Endothelial cell of umbilical vein (primary cell): ENCODE data around the gene SLC22A23. TPM values are rescaled to one million over a fixed set of nuclear protein-coding genes. Genes with fewer than 3 reads are reported as not detected.

Source experiments
- BruUV-seq: library from RNA; stranded (reverse); fragments of 400-500 nt; replicated peaks from 2 replicates; lab custom pipeline; 2021; lab: Mats Ljungman, UMichigan
- CTCF ChIA-PET: fragments of 300-600, 350-600 bp; sonication (Branson Sonifier 250); formaldehyde crosslinking; loops from one replicate; lab custom pipeline; 2021; ENCODE audit warnings: antibody characterized with exemption, inconsistent platforms; lab: Charles Lee
- POLR2A ChIA-PET: fragments of 300-600, 350-600 bp; sonication (Branson Sonifier 250); formaldehyde crosslinking; loops from one replicate; lab custom pipeline; 2021; ENCODE audit warnings: antibody characterized with exemption, inconsistent platforms; lab: Charles Lee
- DNase-seq: peaks from one replicate; pipeline ENCODE4 v3.0.0-alpha.2; 2011; ENCODE audit warnings: low read depth, low spot score
- FAIRE-seq: peaks from 2 replicates; lab custom pipeline; 2011; peaks lifted over from hg19 to GRCh38; lab: Jason Lieb, UNC
- H2AFZ ChIP-seq: 2 replicates; pipeline ENCODE4 v1.6.0; 2012; ENCODE audit warnings: low read depth, low read length, control low read depth, inconsistent platforms
- H3K27ac ChIP-seq: 2 replicates; pipeline ENCODE4 v1.5.1; 2011; ENCODE audit warnings: low read depth, mild to moderate bottlenecking, control low read depth, low read length, moderate library complexity; ENCODE audit not compliant: insufficient read depth
- H3K27me3 ChIP-seq, 2 experiments: 2 replicates each; pipeline versions ENCODE4 v1.6.0 to v1.6.1; 2011; ENCODE audit warnings: low read length in 2 of 2, mixed read lengths in 1 of 2; ENCODE audit not compliant: control insufficient read depth in 2 of 2, insufficient read depth in 2 of 2
- H3K36me3 ChIP-seq, 2 experiments: 2 replicates in 1 of 2; 3 replicates in 1 of 2; pipeline ENCODE4 v1.5.1; 2011; ENCODE audit warnings: low read length in 2 of 2, mild to moderate bottlenecking in 1 of 2, moderate library complexity in 1 of 2; ENCODE audit not compliant: control insufficient read depth in 2 of 2, insufficient read depth in 2 of 2; ENCODE audit errors: extremely low read depth in 1 of 2
- H3K4me1 ChIP-seq: 3 replicates; pipeline ENCODE4 v1.5.1; 2011; ENCODE audit warnings: mild to moderate bottlenecking, low read length; ENCODE audit not compliant: control insufficient read depth, insufficient read depth; ENCODE audit errors: extremely low read depth
- H3K4me2 ChIP-seq: 2 replicates; pipeline ENCODE4 v1.6.1; 2011; ENCODE audit warnings: low read length, control low read depth, mixed read lengths; ENCODE audit not compliant: insufficient read depth
- H3K4me3 ChIP-seq, 3 experiments: fragments of 200-600 bp in 1 of 3; sonication (generic), shearing (Covaris generic) in 1 of 3; replicated peaks in 1 of 3; 2 replicates each; pipeline ENCODE4 v1.5.1; 2011 to 2016; ENCODE audit warnings: control low read depth in 3 of 3, low read length in 3 of 3, mild to moderate bottlenecking in 2 of 3, inconsistent platforms in 1 of 3, low read depth in 1 of 3, moderate library complexity in 1 of 3; ENCODE audit not compliant: insufficient read depth in 1 of 3
- H3K79me2 ChIP-seq: 2 replicates; pipeline ENCODE4 v1.6.0; 2012; ENCODE audit warnings: low read length, inconsistent platforms; ENCODE audit not compliant: control insufficient read depth, insufficient read depth
- H3K9ac ChIP-seq: replicated peaks from 2 replicates; pipeline ENCODE3; 2011; ENCODE audit warnings: low read length, control low read depth; ENCODE audit not compliant: insufficient read depth; ENCODE audit errors: extremely low read depth
- H3K9me1 ChIP-seq: replicated peaks from 3 replicates; pipeline ENCODE4 v1.6.0; 2011; ENCODE audit warnings: mild to moderate bottlenecking, low read length; ENCODE audit not compliant: control insufficient read depth, insufficient read depth; ENCODE audit errors: extremely low read depth
- H3K9me3 ChIP-seq: replicated peaks from 2 replicates; pipeline ENCODE4 v1.5.1; 2012; ENCODE audit warnings: low read length, inconsistent platforms; ENCODE audit not compliant: control insufficient read depth, insufficient read depth
- H4K20me1 ChIP-seq: replicated peaks from 2 replicates; pipeline ENCODE3; 2011; ENCODE audit warnings: mild to moderate bottlenecking, low read length; ENCODE audit not compliant: control insufficient read depth, insufficient read depth; ENCODE audit errors: extremely low read depth
- EZH2 ChIP-seq: IDR thresholded peaks from 2 replicates; pipeline ENCODE4 v1.6.1; 2012; ENCODE audit warnings: borderline replicate concordance, low read depth, mild to moderate bottlenecking, moderate library complexity, low read length, inconsistent platforms; ENCODE audit not compliant: severe bottlenecking
- FOS ChIP-seq: IDR thresholded peaks from 2 replicates; pipeline ENCODE4 v1.6.1; 2011; ENCODE audit warnings: mild to moderate bottlenecking, low read length, moderate library complexity, borderline replicate concordance; ENCODE audit not compliant: insufficient read depth
- GATA2 ChIP-seq: IDR thresholded peaks from 2 replicates; pipeline ENCODE4 v1.7.0; 2011; ENCODE audit warnings: low read depth, mild to moderate bottlenecking, moderate library complexity, mixed read lengths, low read length; ENCODE audit not compliant: insufficient read length, insufficient read depth
- JUN ChIP-seq: IDR thresholded peaks from 2 replicates; pipeline ENCODE4 v1.6.1; 2011; ENCODE audit warnings: borderline replicate concordance, low read depth; ENCODE audit not compliant: insufficient read length, insufficient read depth
- MYC ChIP-seq: IDR thresholded peaks from one replicate; pipeline ENCODE4 v1.6.1; 2011; ENCODE audit warnings: mild to moderate bottlenecking, low read depth, low read length
- POLR2A ChIP-seq: IDR thresholded peaks from 2 replicates; pipeline ENCODE4 v1.6.1; 2012; ENCODE audit warnings: low read depth, mild to moderate bottlenecking, control low read depth, low read length
- POLR2AphosphoS5 ChIP-seq: IDR thresholded peaks from 2 replicates; pipeline ENCODE4 v1.6.1; 2012; ENCODE audit warnings: low read depth, mild to moderate bottlenecking, control low read depth, low read length, moderate library complexity; ENCODE audit not compliant: insufficient read depth
- dilution Hi-C: fragments of 300-500 bp; cut with MboI; formaldehyde crosslinking; loops from one replicate; pipeline ENCODE4 v1.15.0; 2019; ENCODE audit warnings: low sequenced_read_pairs; ENCODE audit not compliant: extremely low pct_ligation_motif_present
- intact Hi-C: fragments of 100-400 bp; cut with micrococcal nuclease; formaldehyde crosslinking; loops from one replicate; pipeline ENCODE4 v1.10.0; 2022
- polyA plus RNA-seq, 4 experiments: library from polyadenylated mRNA; depleted of rRNA in 3 of 4; stranded (reverse) in 3 of 4; unstranded in 1 of 4; fragments of >200 nt; gene quantifications; 2 replicates each; pipeline versions ENCODE4 v1.2.1 to v1.2.3, GENCODE V29; 2011 to 2012; ENCODE audit warnings: missing spikeins in 1 of 4
- total RNA-seq: library from RNA; stranded (reverse); gene quantifications from 2 replicates; pipeline ENCODE4 v1.2.3, GENCODE V29; 2021
- TF ChIP-seq, protein P1 (sequence below): IDR thresholded peaks from 2 replicates; pipeline ENCODE4 v1.6.1; 2011; ENCODE audit not compliant: insufficient read depth, insufficient read length
- TF ChIP-seq, protein P2 (sequence below), 2 donors: IDR thresholded peaks; 1 replicate in 1 of 2; 2 replicates in 1 of 2; pipeline ENCODE4 v1.5.1; 2011; ENCODE audit warnings: low read length in 2 of 2, mild to moderate bottlenecking in 2 of 2, moderate library complexity in 2 of 2, control low read depth in 1 of 2, inconsistent platforms in 1 of 2, low read depth in 1 of 2; ENCODE audit not compliant: insufficient read depth in 1 of 2; ENCODE audit errors: extremely low read depth in 1 of 2

Gene SLC22A23
- total and polyA plus RNA-seq, 2 donors (not counting 3 experiments of a cell fraction or from before 2014, with no cell fraction given) = 4.2 to 14.3 TPM

DNA sequence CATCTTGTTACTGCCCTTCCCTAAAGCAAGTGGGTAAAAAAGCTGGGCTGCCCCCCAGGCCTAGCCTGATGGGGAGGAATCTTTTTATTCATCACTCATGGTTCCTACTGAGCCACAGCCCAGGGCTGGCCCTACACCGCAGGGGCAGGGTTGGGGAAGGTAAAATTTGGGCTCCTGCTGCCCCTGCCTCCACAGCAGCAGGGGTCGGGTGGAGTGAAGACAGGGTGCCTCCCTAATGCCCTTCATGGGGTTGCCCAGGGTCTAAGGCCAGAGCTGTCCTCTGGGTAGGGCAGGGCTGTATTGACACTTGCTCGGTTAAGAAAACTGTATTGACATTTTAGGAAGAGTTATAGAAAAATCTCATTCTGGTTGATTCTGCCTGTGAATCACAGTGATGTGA, 207.0 kb downstream of the SLC22A23 start:
- H3K9me1 ChIP-seq = no peaks in the 10 kb centered on the region
- no TSS peak for BruUV-seq
- H3K9ac ChIP-seq = no peak overlapping the region
- CTCF ChIA-PET = interaction anchor here (1.1 to 5.3 kb wide), 5 partner anchors 20 to 124 kb away, joined by 3 to 121 read pairs (median 12); no protein-coding TSS in a partner anchor
- H3K79me2 ChIP-seq = no peaks in the 10 kb centered on the region
- H3K27me3 ChIP-seq = peaks cover 10 to 11% of the 10 kb centered on the region in 2 experiments
- DNase-seq = no peak
- no peak overlapping the region for H3K4me3 ChIP-seq
- H3K36me3 ChIP-seq = no peaks in the 10 kb centered on the region
- H4K20me1 ChIP-seq = no peaks in the 10 kb centered on the region
- intact Hi-C loops = no loop called here
- no peak overlapping the region for H2AFZ ChIP-seq
- no peak overlapping the region for H3K27ac ChIP-seq
- POLR2A ChIA-PET = no interaction called here
- dilution Hi-C loops = no loop called here
- no peaks in the 10 kb centered on the region for H3K4me1 ChIP-seq
- no peaks in the 10 kb centered on the region for H3K9me3 ChIP-seq
- TF ChIP-seq, protein P1, sequence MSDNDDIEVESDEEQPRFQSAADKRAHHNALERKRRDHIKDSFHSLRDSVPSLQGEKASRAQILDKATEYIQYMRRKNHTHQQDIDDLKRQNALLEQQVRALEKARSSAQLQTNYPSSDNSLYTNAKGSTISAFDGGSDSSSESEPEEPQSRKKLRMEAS = no peak
- no peak for TF ChIP-seq POLR2AphosphoS5
- TF ChIP-seq FOS = no peak
- no peak for TF ChIP-seq GATA2
- TF ChIP-seq, protein P2, sequence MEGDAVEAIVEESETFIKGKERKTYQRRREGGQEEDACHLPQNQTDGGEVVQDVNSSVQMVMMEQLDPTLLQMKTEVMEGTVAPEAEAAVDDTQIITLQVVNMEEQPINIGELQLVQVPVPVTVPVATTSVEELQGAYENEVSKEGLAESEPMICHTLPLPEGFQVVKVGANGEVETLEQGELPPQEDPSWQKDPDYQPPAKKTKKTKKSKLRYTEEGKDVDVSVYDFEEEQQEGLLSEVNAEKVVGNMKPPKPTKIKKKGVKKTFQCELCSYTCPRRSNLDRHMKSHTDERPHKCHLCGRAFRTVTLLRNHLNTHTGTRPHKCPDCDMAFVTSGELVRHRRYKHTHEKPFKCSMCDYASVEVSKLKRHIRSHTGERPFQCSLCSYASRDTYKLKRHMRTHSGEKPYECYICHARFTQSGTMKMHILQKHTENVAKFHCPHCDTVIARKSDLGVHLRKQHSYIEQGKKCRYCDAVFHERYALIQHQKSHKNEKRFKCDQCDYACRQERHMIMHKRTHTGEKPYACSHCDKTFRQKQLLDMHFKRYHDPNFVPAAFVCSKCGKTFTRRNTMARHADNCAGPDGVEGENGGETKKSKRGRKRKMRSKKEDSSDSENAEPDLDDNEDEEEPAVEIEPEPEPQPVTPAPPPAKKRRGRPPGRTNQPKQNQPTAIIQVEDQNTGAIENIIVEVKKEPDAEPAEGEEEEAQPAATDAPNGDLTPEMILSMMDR (IDR thresholded peaks at IDR 0.05; ENCODE audit: extremely low read depth in 1 of 2, insufficient read depth in 1 of 2, low read depth in 1 of 2, low read length in 2 of 2) = no peak
- no peak for TF ChIP-seq MYC
- no peak for TF ChIP-seq EZH2
- no peak for TF ChIP-seq JUN
- no peak for TF ChIP-seq POLR2A
- H3K4me2 ChIP-seq = no peak overlapping the region
- FAIRE-seq = no peak
